CD14-positive monocyte (primary cell): ENCODE data around the gene DDA1. TPM values are rescaled to one million over a fixed set of nuclear protein-coding genes. Genes with fewer than 3 reads are reported as not detected.

Experiments used
- DNase-seq, 3 donors: peaks; one replicate each; pipeline ENCODE4 v3.0.0-alpha.2; 2011 to 2022
- H2AFZ ChIP-seq: 2 replicates; pipeline ENCODE4 v1.6.0; 2012; ENCODE audit warnings: mild to moderate bottlenecking, low read depth, low read length, inconsistent platforms; ENCODE audit not compliant: insufficient read depth, poor library complexity, severe bottlenecking
- H3K27ac ChIP-seq, 2 donors: 1 replicate in 1 of 2; 2 replicates in 1 of 2; pipeline ENCODE4 v1.5.1; 2012 to 2013; ENCODE audit warnings: low read length in 2 of 2, control low read depth in 1 of 2, inconsistent platforms in 1 of 2, low read depth in 1 of 2, mild to moderate bottlenecking in 1 of 2
- H3K27me3 ChIP-seq, 2 donors: one replicate each; pipeline versions ENCODE4 v1.6.0 to v1.6.1; 2011 to 2013; ENCODE audit warnings: low read length in 2 of 2; ENCODE audit not compliant: control insufficient read depth in 2 of 2, insufficient read depth in 2 of 2
- H3K36me3 ChIP-seq, 2 donors: replicated peaks in 1 of 2; 1 replicate in 1 of 2; 2 replicates in 1 of 2; pipeline versions ENCODE4 v1.5.1 to v1.6.1; 2012 to 2013; ENCODE audit warnings: low read length in 2 of 2, control low read depth in 1 of 2, inconsistent platforms in 1 of 2, mild to moderate bottlenecking in 1 of 2; ENCODE audit not compliant: insufficient read depth in 2 of 2, control insufficient read depth in 1 of 2
- H3K4me1 ChIP-seq, 2 donors: 1 replicate in 1 of 2; 2 replicates in 1 of 2; pipeline versions ENCODE4 v1.5.1 to v1.6.1; 2012 to 2013; ENCODE audit warnings: low read length in 2 of 2, control low read depth in 1 of 2, inconsistent platforms in 1 of 2, mild to moderate bottlenecking in 1 of 2, moderate library complexity in 1 of 2; ENCODE audit not compliant: insufficient read depth in 2 of 2, control insufficient read depth in 1 of 2
- H3K4me2 ChIP-seq: replicated peaks from 2 replicates; pipeline ENCODE3; 2012; ENCODE audit warnings: low read length, moderate library complexity, mild to moderate bottlenecking; ENCODE audit not compliant: poor library complexity, severe bottlenecking; ENCODE audit errors: extremely low read depth
- H3K4me3 ChIP-seq, 3 experiments: fragments of 200-600 bp in 1 of 3; sonication (generic) in 1 of 3; replicated peaks in 1 of 3; 1 replicate in 2 of 3; 2 replicates in 1 of 3; pipeline ENCODE4 v1.5.1; 2011 to 2013; ENCODE audit warnings: low read length in 3 of 3, mild to moderate bottlenecking in 3 of 3, control low read depth in 2 of 3, low read depth in 2 of 3, inconsistent platforms in 1 of 3, moderate library complexity in 1 of 3
- H3K79me2 ChIP-seq: 2 replicates; pipeline ENCODE4 v1.6.0; 2012; ENCODE audit warnings: mild to moderate bottlenecking, control low read depth, inconsistent platforms, low read length, moderate library complexity; ENCODE audit not compliant: insufficient read depth
- H3K9ac ChIP-seq: 2 replicates; pipeline ENCODE4 v1.6.0; 2017; ENCODE audit warnings: low read length, mild to moderate bottlenecking; ENCODE audit not compliant: insufficient read depth, poor library complexity, severe bottlenecking
- H3K9me3 ChIP-seq, 2 donors: replicated peaks in 1 of 2; 1 replicate in 1 of 2; 2 replicates in 1 of 2; pipeline versions ENCODE4 v1.5.1 to v1.6.1; 2012 to 2013; ENCODE audit warnings: low read length in 2 of 2, control low read depth in 1 of 2; ENCODE audit not compliant: control insufficient read depth in 1 of 2, insufficient read depth in 1 of 2
- H4K20me1 ChIP-seq: 2 replicates; pipeline ENCODE4 v1.6.0; 2012; ENCODE audit warnings: mild to moderate bottlenecking, low read length, control low read depth, moderate library complexity; ENCODE audit not compliant: insufficient read depth
- H3K27ac Mint-ChIP-seq, 7 donors: one replicate each; pipeline ENCODE4 v1.8.0; 2020; ENCODE audit warnings: mild to moderate bottlenecking in 7 of 7, mixed read lengths in 7 of 7, moderate library complexity in 6 of 7, inconsistent platforms in 2 of 7
- H3K27me3 Mint-ChIP-seq, 3 donors: one replicate each; pipeline ENCODE4 v1.8.0; 2021 to 2022; ENCODE audit warnings: low read depth in 3 of 3, mild to moderate bottlenecking in 3 of 3, mixed read lengths in 3 of 3, moderate library complexity in 3 of 3, inconsistent platforms in 1 of 3
- H3K36me3 Mint-ChIP-seq, 2 donors: one replicate each; pipeline ENCODE4 v1.8.0; 2020; ENCODE audit warnings: mixed read lengths in 2 of 2, inconsistent platforms in 1 of 2, mild to moderate bottlenecking in 1 of 2
- H3K4me1 Mint-ChIP-seq: one replicate; pipeline ENCODE4 v1.8.0; 2020; ENCODE audit warnings: mild to moderate bottlenecking, mixed read lengths
- H3K4me3 Mint-ChIP-seq, 2 donors: one replicate each; pipeline ENCODE4 v1.8.0; 2020; ENCODE audit warnings: mild to moderate bottlenecking in 2 of 2, mixed read lengths in 2 of 2, moderate library complexity in 1 of 2
- H3K9me3 Mint-ChIP-seq, 7 donors: one replicate each; pipeline ENCODE4 v1.8.0; 2020 to 2022; ENCODE audit warnings: mixed read lengths in 7 of 7, mild to moderate bottlenecking in 6 of 7, moderate library complexity in 6 of 7, inconsistent platforms in 2 of 7
- CTCF ChIP-seq: fragments of 200-600 bp; IDR thresholded peaks from one replicate; pipeline ENCODE4 v1.8.0; 2022; ENCODE audit warnings: antibody characterized with exemption, mild to moderate bottlenecking
- WGBS: methylation state at CpG from one replicate; pipeline ENCODE4 v1.1.5; 2013; ENCODE audit warnings: missing lambda C conversion rate; ENCODE audit not compliant: insufficient coverage; 5-methylcytosine and 5-hydroxymethylcytosine counted together
- intact Hi-C, 2 donors: fragments of 100-400 bp; cut with micrococcal nuclease; formaldehyde crosslinking; loops; one replicate each; pipeline versions ENCODE4 v1.15.0 to v1.15.1; 2023
- polyA plus RNA-seq, 3 donors: library from polyadenylated mRNA; depleted of rRNA in 1 of 3; unstranded in 2 of 3; stranded (reverse) in 1 of 3; fragments of 300-500 nt in 2 of 3; fragments of >200 nt in 1 of 3; fragmentation: Illumina TruSeq in 2 of 3; gene quantifications; 1 replicate in 2 of 3; 2 replicates in 1 of 3; pipeline ENCODE4 v1.2.3, GENCODE V29; 2012 to 2021

Gene DDA1
- polyA plus RNA-seq, 3 donors, result 22.5 to 49.5 (median 23.8) TPM

GRCh38 chr19:17347877-17348276, 38.5 kb downstream of the DDA1 start:
- DNase-seq, result no peak
- H3K27ac ChIP-seq, result no peak overlapping the region
- peaks cover 5 to 6% of the 10 kb centered on the region in 2 donors for H3K4me1 ChIP-seq
- Mint-ChIP-seq H3K36me3 (peaks cover 0 to under 1% of the 10 kb centered on the region in 2 donors), H3K4me1 (peaks cover 17% of the 10 kb centered on the region), H3K27ac (no peak overlapping the region), H3K9me3 (peaks cover 0 to 3% (median 0%) of the 10 kb centered on the region in 7 donors), H3K4me3 (peak overlapping the region in 1 of 2 donors; percentile 57), H3K27me3 (peaks cover 16 to 50% (median 39%) of the 10 kb centered on the region in 3 donors)
- H3K9ac ChIP-seq, result no peak overlapping the region
- no peak overlapping the region for H3K4me2 ChIP-seq
- H4K20me1 ChIP-seq, result no peaks in the 10 kb centered on the region
- H3K4me3 ChIP-seq, result no peak overlapping the region
- no peak for TF ChIP-seq CTCF
- no peak overlapping the region for H2AFZ ChIP-seq
- H3K79me2 ChIP-seq, result no peaks in the 10 kb centered on the region
- intact Hi-C loops, result loop anchor here in 1 of 2 donors (5.0 kb wide), 1 partner anchor 39 kb away; no protein-coding TSS in a partner anchor
- 100% methylated on average over 1 of the region's 2 CpGs for WGBS
- no peaks in the 10 kb centered on the region for H3K9me3 ChIP-seq
- H3K36me3 ChIP-seq, result no peaks in the 10 kb centered on the region
- peaks cover 0 to 19% of the 10 kb centered on the region in 2 donors for H3K27me3 ChIP-seq

- peak overlapping the region in 1 of 2 donors; percentile 55 for H3K4me3 Mint-ChIP-seq
- peaks cover 21% of the 10 kb centered on the region for H3K4me1 Mint-ChIP-seq
- Histone ChIP-seq H3K27ac (no peak overlapping the region), H3K36me3 (no peaks in the 10 kb centered on the region), H3K79me2 (no peaks in the 10 kb centered on the region), H4K20me1 (no peaks in the 10 kb centered on the region), H3K4me2 (no peak overlapping the region), H3K9ac (no peak overlapping the region), H3K9me3 (no peaks in the 10 kb centered on the region), H3K4me1 (peaks cover 5 to 6% of the 10 kb centered on the region in 2 donors), H3K27me3 (peaks cover 0 to 19% of the 10 kb centered on the region in 2 donors), H2AFZ (peak overlapping the region; percentile 53), H3K4me3 (no peak overlapping the region)
- H3K27me3 Mint-ChIP-seq, result peaks cover 16 to 56% (median 40%) of the 10 kb centered on the region in 3 donors
- TF ChIP-seq CTCF, result no peak
- no peak overlapping the region for H3K27ac Mint-ChIP-seq
- H3K9me3 Mint-ChIP-seq, result peaks cover 0 to 3% (median 0%) of the 10 kb centered on the region in 7 donors
- no peaks in the 10 kb centered on the region for H3K36me3 Mint-ChIP-seq
- no peak for DNase-seq
- 0% methylated on average over 8 of the region's 12 CpGs for WGBS
- intact Hi-C loops, result loop anchor here in 1 of 2 donors (5.0 kb wide), 1 partner anchor 39 kb away; no protein-coding TSS in a partner anchor
Observed at GRCh38 chr19:17348700-17349099, 39.3 kb downstream of the DDA1 start.
